ENCODE results near the gene PLB1.

The PLB1 gene

GRCh38 chr2:28568036-28568435 is 72.2 kb downstream of the PLB1 start:
- Histone ChIP-seq H3K9me3 (ENCODE audit: control insufficient read depth in 5 of 5, low read length in 5 of 5) (peaks cover 0 to 2% (median 0%) of the 10 kb centered on the region in 5 donors), H3K27ac (ENCODE audit: low read depth, low read length) (no peak overlapping the region), H3K36me3 (ENCODE audit: control insufficient read depth in 5 of 5, insufficient read depth in 5 of 5, low read length in 5 of 5) (no peaks in the 10 kb centered on the region), H3K4me3 (ENCODE audit: low read depth in 1 of 5, low read length in 5 of 5) (no peak overlapping the region), H3K27me3 (ENCODE audit: control insufficient read depth in 5 of 5, insufficient read depth in 4 of 5, low read length in 5 of 5) (no peaks in the 10 kb centered on the region), H3K4me1 (ENCODE audit: control insufficient read depth in 5 of 5, insufficient read depth in 5 of 5, low read length in 5 of 5) (peaks cover 0 to 10% (median 9%) of the 10 kb centered on the region in 5 donors), H3K9ac (ENCODE audit: low read length in 5 of 5) (no peak overlapping the region)

- H3K9ac ChIP-seq (ENCODE audit: low read length in 5 of 5): no peak overlapping the region
- no peak overlapping the region for H3K4me3 ChIP-seq (ENCODE audit: low read depth in 1 of 5, low read length in 5 of 5)
- H3K36me3 ChIP-seq (ENCODE audit: control insufficient read depth in 5 of 5, insufficient read depth in 5 of 5, low read length in 5 of 5): no peaks in the 10 kb centered on the region
- no peak overlapping the region for H3K27ac ChIP-seq (ENCODE audit: low read depth, low read length)
- H3K4me1 ChIP-seq (ENCODE audit: control insufficient read depth in 5 of 5, insufficient read depth in 5 of 5, low read length in 5 of 5): peaks cover 0 to 10% (median 9%) of the 10 kb centered on the region in 5 donors
- H3K9me3 ChIP-seq (ENCODE audit: control insufficient read depth in 5 of 5, low read length in 5 of 5): peaks cover 0 to 2% (median 0%) of the 10 kb centered on the region in 5 donors
- no peaks in the 10 kb centered on the region for H3K27me3 ChIP-seq (ENCODE audit: control insufficient read depth in 5 of 5, insufficient read depth in 4 of 5, low read length in 5 of 5)
Observed at GRCh38 chr2:28568533-28568932, 72.7 kb downstream of the PLB1 start.

- Histone ChIP-seq H3K9ac (ENCODE audit: low read length in 5 of 5) (no peak overlapping the region), H3K27ac (ENCODE audit: low read depth, low read length) (no peak overlapping the region), H3K4me3 (ENCODE audit: low read depth in 1 of 5, low read length in 5 of 5) (no peak overlapping the region)
Observed at GRCh38 chr2:28570431-28570830, 74.6 kb downstream of the PLB1 start.

GRCh38 chr2:28576714-28577113 is 80.9 kb downstream of the PLB1 start:
- Histone ChIP-seq H3K4me3 (ENCODE audit: low read depth in 1 of 5, low read length in 5 of 5) (no peak overlapping the region), H3K4me1 (ENCODE audit: control insufficient read depth in 5 of 5, insufficient read depth in 5 of 5, low read length in 5 of 5) (no peaks in the 10 kb centered on the region), H3K27me3 (ENCODE audit: control insufficient read depth in 5 of 5, insufficient read depth in 4 of 5, low read length in 5 of 5) (no peaks in the 10 kb centered on the region), H3K9ac (ENCODE audit: low read length in 5 of 5) (no peak overlapping the region), H3K36me3 (ENCODE audit: control insufficient read depth in 5 of 5, insufficient read depth in 5 of 5, low read length in 5 of 5) (no peaks in the 10 kb centered on the region), H3K9me3 (ENCODE audit: control insufficient read depth in 5 of 5, low read length in 5 of 5) (no peaks in the 10 kb centered on the region), H3K27ac (ENCODE audit: low read depth, low read length) (no peak overlapping the region)

More at GRCh38 chr2:28570431-28570830, 74.6 kb downstream of the PLB1 start:
- H3K4me1 ChIP-seq (ENCODE audit: control insufficient read depth in 5 of 5, insufficient read depth in 5 of 5, low read length in 5 of 5): peaks cover 0 to 10% (median 9%) of the 10 kb centered on the region in 5 donors
- peaks cover 0 to 2% (median 0%) of the 10 kb centered on the region in 5 donors for H3K9me3 ChIP-seq (ENCODE audit: control insufficient read depth in 5 of 5, low read length in 5 of 5)
- H3K27me3 ChIP-seq (ENCODE audit: control insufficient read depth in 5 of 5, insufficient read depth in 4 of 5, low read length in 5 of 5): no peaks in the 10 kb centered on the region
- H3K36me3 ChIP-seq (ENCODE audit: control insufficient read depth in 5 of 5, insufficient read depth in 5 of 5, low read length in 5 of 5): no peaks in the 10 kb centered on the region

GRCh38 chr2:28577791-28578680 is 82.2 kb downstream of the PLB1 start:
- Histone ChIP-seq H3K9me3 (ENCODE audit: control insufficient read depth in 5 of 5, low read length in 5 of 5) (no peaks in the 10 kb centered on the region), H3K27me3 (ENCODE audit: control insufficient read depth in 5 of 5, insufficient read depth in 4 of 5, low read length in 5 of 5) (no peaks in the 10 kb centered on the region), H3K9ac (ENCODE audit: low read length in 5 of 5) (no peak overlapping the region), H3K4me1 (ENCODE audit: control insufficient read depth in 5 of 5, insufficient read depth in 5 of 5, low read length in 5 of 5) (no peaks in the 10 kb centered on the region), H3K4me3 (ENCODE audit: low read depth in 1 of 5, low read length in 5 of 5) (no peak overlapping the region), H3K36me3 (ENCODE audit: control insufficient read depth in 5 of 5, insufficient read depth in 5 of 5, low read length in 5 of 5) (no peaks in the 10 kb centered on the region), H3K27ac (ENCODE audit: low read depth, low read length) (no peak overlapping the region)

- Histone ChIP-seq H3K4me3 (ENCODE audit: low read depth in 1 of 5, low read length in 5 of 5) (no peak overlapping the region), H3K27ac (ENCODE audit: low read depth, low read length) (no peak overlapping the region), H3K9me3 (ENCODE audit: control insufficient read depth in 5 of 5, low read length in 5 of 5) (no peaks in the 10 kb centered on the region), H3K9ac (ENCODE audit: low read length in 5 of 5) (no peak overlapping the region), H3K36me3 (ENCODE audit: control insufficient read depth in 5 of 5, insufficient read depth in 5 of 5, low read length in 5 of 5) (no peaks in the 10 kb centered on the region), H3K27me3 (ENCODE audit: control insufficient read depth in 5 of 5, insufficient read depth in 4 of 5, low read length in 5 of 5) (no peaks in the 10 kb centered on the region), H3K4me1 (ENCODE audit: control insufficient read depth in 5 of 5, insufficient read depth in 5 of 5, low read length in 5 of 5) (peaks cover 0 to 4% (median under 1%) of the 10 kb centered on the region in 5 donors)
Observed at GRCh38 chr2:28578774-28579173, 82.9 kb downstream of the PLB1 start.

GRCh38 chr2:28579606-28580005 is 83.7 kb downstream of the PLB1 start:
- H3K9ac ChIP-seq (ENCODE audit: low read length in 5 of 5): no peak overlapping the region
- H3K27ac ChIP-seq (ENCODE audit: low read depth, low read length): no peak overlapping the region
- H3K36me3 ChIP-seq (ENCODE audit: control insufficient read depth in 5 of 5, insufficient read depth in 5 of 5, low read length in 5 of 5): no peaks in the 10 kb centered on the region

GRCh38 chr2:28580078-28580477 is 84.2 kb downstream of the PLB1 start:
- no peak overlapping the region for H3K27ac ChIP-seq (ENCODE audit: low read depth, low read length)
- H3K27me3 ChIP-seq (ENCODE audit: control insufficient read depth in 5 of 5, insufficient read depth in 4 of 5, low read length in 5 of 5): no peaks in the 10 kb centered on the region
- H3K4me3 ChIP-seq (ENCODE audit: low read depth in 1 of 5, low read length in 5 of 5): no peak overlapping the region
- peaks cover 3 to 15% (median 9%) of the 10 kb centered on the region in 5 donors for H3K4me1 ChIP-seq (ENCODE audit: control insufficient read depth in 5 of 5, insufficient read depth in 5 of 5, low read length in 5 of 5)
- H3K9ac ChIP-seq (ENCODE audit: low read length in 5 of 5): no peak overlapping the region
- H3K36me3 ChIP-seq (ENCODE audit: control insufficient read depth in 5 of 5, insufficient read depth in 5 of 5, low read length in 5 of 5): no peaks in the 10 kb centered on the region
- no peaks in the 10 kb centered on the region for H3K9me3 ChIP-seq (ENCODE audit: control insufficient read depth in 5 of 5, low read length in 5 of 5)

More at GRCh38 chr2:28579606-28580005, 83.7 kb downstream of the PLB1 start:
- Histone ChIP-seq H3K9me3 (ENCODE audit: control insufficient read depth in 5 of 5, low read length in 5 of 5) (no peaks in the 10 kb centered on the region), H3K4me3 (ENCODE audit: low read depth in 1 of 5, low read length in 5 of 5) (no peak overlapping the region), H3K4me1 (ENCODE audit: control insufficient read depth in 5 of 5, insufficient read depth in 5 of 5, low read length in 5 of 5) (peaks cover 3 to 12% (median 9%) of the 10 kb centered on the region in 5 donors), H3K27me3 (ENCODE audit: control insufficient read depth in 5 of 5, insufficient read depth in 4 of 5, low read length in 5 of 5) (no peaks in the 10 kb centered on the region)

- peaks cover 3 to 15% (median 9%) of the 10 kb centered on the region in 5 donors for H3K4me1 ChIP-seq (ENCODE audit: control insufficient read depth in 5 of 5, insufficient read depth in 5 of 5, low read length in 5 of 5)
- H3K27me3 ChIP-seq (ENCODE audit: control insufficient read depth in 5 of 5, insufficient read depth in 4 of 5, low read length in 5 of 5): no peaks in the 10 kb centered on the region
- no peak overlapping the region for H3K4me3 ChIP-seq (ENCODE audit: low read depth in 1 of 5, low read length in 5 of 5)
- no peak overlapping the region for H3K27ac ChIP-seq (ENCODE audit: low read depth, low read length)
- H3K36me3 ChIP-seq (ENCODE audit: control insufficient read depth in 5 of 5, insufficient read depth in 5 of 5, low read length in 5 of 5): no peaks in the 10 kb centered on the region
- no peaks in the 10 kb centered on the region for H3K9me3 ChIP-seq (ENCODE audit: control insufficient read depth in 5 of 5, low read length in 5 of 5)
- H3K9ac ChIP-seq (ENCODE audit: low read length in 5 of 5): no peak overlapping the region
Observed at GRCh38 chr2:28581312-28581711, 85.5 kb downstream of the PLB1 start.

- Histone ChIP-seq H3K36me3 (ENCODE audit: control insufficient read depth in 5 of 5, insufficient read depth in 5 of 5, low read length in 5 of 5) (no peaks in the 10 kb centered on the region), H3K27ac (ENCODE audit: low read depth, low read length) (no peak overlapping the region), H3K9me3 (ENCODE audit: control insufficient read depth in 5 of 5, low read length in 5 of 5) (no peaks in the 10 kb centered on the region), H3K4me3 (ENCODE audit: low read depth in 1 of 5, low read length in 5 of 5) (no peak overlapping the region), H3K9ac (ENCODE audit: low read length in 5 of 5) (no peak overlapping the region), H3K27me3 (ENCODE audit: control insufficient read depth in 5 of 5, insufficient read depth in 4 of 5, low read length in 5 of 5) (no peaks in the 10 kb centered on the region), H3K4me1 (ENCODE audit: control insufficient read depth in 5 of 5, insufficient read depth in 5 of 5, low read length in 5 of 5) (peaks cover 3 to 15% (median 9%) of the 10 kb centered on the region in 5 donors)
Observed at GRCh38 chr2:28582152-28582551, 86.3 kb downstream of the PLB1 start.

Measured in subcutaneous abdominal adipose tissue (tissue), 5 donors.